ENCODE data around the gene IGF1R.

DNA sequence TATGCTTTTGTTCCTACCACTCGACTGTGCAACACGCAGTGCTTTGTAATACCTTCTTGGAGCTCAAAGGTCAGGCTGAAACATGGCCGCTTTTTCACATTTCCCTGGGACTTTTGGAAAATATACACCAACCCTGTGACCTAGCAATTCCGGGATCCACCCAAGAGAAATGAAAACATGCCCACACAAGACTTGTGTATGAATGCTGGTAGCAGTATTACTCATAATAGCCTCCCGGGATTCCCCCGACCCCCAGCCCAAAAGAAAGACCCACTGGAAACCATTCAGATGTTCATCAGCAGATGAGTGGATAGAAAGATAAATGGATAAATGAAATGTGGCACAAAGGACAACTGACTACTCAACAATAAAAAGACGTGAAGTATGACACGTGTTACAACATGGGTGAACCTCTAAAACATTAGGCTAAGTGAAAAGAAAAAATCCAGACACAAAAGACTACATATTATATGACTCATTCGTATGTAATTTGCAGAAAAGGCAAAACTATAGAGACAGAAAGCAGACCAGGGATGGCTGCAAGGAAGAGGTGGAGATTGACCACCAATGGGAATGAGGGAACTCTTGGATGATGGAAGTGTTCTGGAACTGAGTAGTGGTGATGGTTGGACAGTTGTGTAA lies 255.2 kb downstream of the IGF1R start:
- TF ChIP-seq CTCF (IDR thresholded peaks at IDR 0.05; ENCODE audit: insufficient read depth, low read length, poor library complexity, severe bottlenecking): no peak
- no peak for TF ChIP-seq EZH2phosphoT487 (conservative IDR thresholded peaks at IDR 0.05; ENCODE audit: low read length)
